ENCODE measurements around the gene ACSM2A. TPM values are rescaled to one million over a fixed set of nuclear protein-coding genes. Genes with fewer than 3 reads are reported as not detected.
A peak's percentile ranks its signal among the peaks of the same experiment; 100 is the strongest.
"Not testable (repeated sequence)": the region's sequence is repeated elsewhere in the genome, so short reads cannot be mapped to it uniquely, and the experiment has no call there.

Gene ACSM2A
- total RNA-seq, 1 donor from 2014 or later = not detected

DNA sequence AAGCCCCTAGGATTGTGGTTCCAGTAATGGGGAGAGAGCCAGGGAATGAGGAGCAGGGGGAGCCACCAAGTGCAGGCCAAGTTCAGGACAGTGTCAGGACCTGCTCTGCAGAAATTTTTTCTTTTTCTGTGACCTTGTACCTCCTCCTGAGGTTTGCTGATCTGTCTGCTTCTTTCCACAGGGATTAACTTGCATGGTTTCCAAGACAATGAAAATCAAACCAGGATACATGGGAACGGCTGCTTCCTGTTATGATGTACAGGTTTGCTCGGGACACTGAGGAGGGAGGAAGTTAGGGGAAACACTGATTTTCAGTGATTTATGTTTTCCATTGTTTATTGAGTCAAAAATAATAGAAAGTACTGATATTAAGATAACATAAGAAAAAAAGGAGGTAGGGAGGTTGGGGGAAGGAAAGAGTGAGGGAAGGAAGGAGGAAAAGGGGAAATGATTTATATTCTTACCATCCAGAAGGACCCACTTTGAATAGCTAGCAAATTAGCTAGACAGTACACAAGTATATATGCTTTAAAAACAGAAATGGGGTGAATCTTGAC, 25.9 kb downstream of the ACSM2A start:
- H3K4me1 ChIP-seq; H3K9me3 ChIP-seq; H3K27me3 ChIP-seq; H3K27ac ChIP-seq; DNase-seq; H3K4me3 ChIP-seq; ATAC-seq; H3K36me3 ChIP-seq; intact Hi-C loops (cut with DNase I): not testable (repeated sequence)

DNA sequence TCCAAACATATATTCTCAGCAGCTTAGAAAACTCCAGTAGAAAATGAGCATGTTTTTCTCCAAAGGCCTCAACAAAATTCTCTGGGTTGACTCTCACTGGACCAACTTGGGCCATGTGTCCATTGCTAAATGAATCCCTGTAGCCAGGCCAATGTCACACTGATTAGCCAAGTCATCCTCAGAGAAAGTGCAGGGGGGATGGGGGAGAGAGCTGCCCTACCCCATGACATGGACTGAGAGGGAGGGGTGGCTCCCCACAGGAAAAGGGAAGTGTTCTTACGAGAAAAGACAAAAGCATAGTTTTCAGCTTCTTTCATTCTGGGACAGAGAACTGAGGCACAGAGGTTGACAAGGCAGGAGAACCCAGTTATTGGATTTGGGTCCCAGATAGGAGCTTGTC, 32.7 kb downstream of the ACSM2A start:
- H3K27ac ChIP-seq; intact Hi-C loops (cut with DNase I); H3K9me3 ChIP-seq; H3K36me3 ChIP-seq; DNase-seq; H3K4me1 ChIP-seq; H3K27me3 ChIP-seq; H3K4me3 ChIP-seq: not testable (repeated sequence)
- ATAC-seq = peak; percentile 50

DNA sequence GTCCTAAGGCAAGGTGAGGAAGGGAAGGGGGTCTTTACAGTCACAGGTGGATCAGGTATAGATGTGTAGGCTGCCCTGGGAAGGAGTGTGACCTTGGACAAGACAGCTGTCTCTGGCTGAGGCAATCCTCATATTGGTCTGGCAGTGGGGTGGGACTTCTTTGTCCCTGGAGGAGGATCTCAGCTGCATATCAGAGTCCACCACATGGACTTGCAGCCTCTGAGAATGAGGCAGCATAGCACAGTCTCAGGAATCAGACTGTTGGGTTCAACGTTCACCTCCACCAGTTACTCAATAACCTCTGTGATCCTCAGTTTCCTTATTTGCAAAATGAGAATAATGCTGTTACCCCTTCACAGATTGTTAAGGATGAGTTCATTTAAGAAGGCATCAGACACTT, 33.4 kb downstream of the ACSM2A start:
- TF ChIP-seq, protein P1, sequence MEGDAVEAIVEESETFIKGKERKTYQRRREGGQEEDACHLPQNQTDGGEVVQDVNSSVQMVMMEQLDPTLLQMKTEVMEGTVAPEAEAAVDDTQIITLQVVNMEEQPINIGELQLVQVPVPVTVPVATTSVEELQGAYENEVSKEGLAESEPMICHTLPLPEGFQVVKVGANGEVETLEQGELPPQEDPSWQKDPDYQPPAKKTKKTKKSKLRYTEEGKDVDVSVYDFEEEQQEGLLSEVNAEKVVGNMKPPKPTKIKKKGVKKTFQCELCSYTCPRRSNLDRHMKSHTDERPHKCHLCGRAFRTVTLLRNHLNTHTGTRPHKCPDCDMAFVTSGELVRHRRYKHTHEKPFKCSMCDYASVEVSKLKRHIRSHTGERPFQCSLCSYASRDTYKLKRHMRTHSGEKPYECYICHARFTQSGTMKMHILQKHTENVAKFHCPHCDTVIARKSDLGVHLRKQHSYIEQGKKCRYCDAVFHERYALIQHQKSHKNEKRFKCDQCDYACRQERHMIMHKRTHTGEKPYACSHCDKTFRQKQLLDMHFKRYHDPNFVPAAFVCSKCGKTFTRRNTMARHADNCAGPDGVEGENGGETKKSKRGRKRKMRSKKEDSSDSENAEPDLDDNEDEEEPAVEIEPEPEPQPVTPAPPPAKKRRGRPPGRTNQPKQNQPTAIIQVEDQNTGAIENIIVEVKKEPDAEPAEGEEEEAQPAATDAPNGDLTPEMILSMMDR (IDR thresholded peaks at IDR 0.05) = no peak
- Histone ChIP-seq H3K36me3 (no peaks in the 10 kb centered on the region), H3K9me3 (no peaks in the 10 kb centered on the region), H3K4me3 (no peak overlapping the region), H3K27me3 (no peaks in the 10 kb centered on the region), H3K27ac (no peak overlapping the region), H3K4me1 (no peaks in the 10 kb centered on the region)
- intact Hi-C loops (cut with DNase I) = no loop called here
- DNase-seq = no peak
- no peak for ATAC-seq

DNA sequence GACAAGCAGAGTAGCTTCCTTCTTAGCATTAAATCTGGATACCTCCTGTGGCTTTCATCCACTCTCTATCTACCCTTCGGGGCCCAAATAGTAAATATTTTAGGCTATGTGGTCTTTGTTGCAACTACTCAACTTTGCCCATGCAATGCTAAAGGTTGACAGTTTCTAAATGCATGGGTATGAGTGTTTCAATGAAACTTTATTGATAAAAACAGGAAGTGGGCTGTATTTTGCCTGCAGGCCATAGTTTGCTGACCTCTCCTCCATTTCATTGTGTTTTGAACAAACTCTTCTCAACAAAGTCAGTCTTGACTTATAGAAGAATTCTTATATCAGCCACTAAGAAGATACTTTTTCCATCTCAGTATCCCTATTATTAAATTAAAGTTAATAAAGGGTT, 34.1 kb downstream of the ACSM2A start:
- H3K27ac ChIP-seq = no peak overlapping the region
- ATAC-seq (no peak), DNase-seq (no peak)
- H3K36me3 ChIP-seq = no peaks in the 10 kb centered on the region
- TF ChIP-seq, protein P1 (IDR thresholded peaks at IDR 0.05) = no peak
- no peaks in the 10 kb centered on the region for H3K27me3 ChIP-seq
- intact Hi-C loops (cut with DNase I) = no loop called here
- no peak overlapping the region for H3K4me3 ChIP-seq
- H3K4me1 ChIP-seq = no peaks in the 10 kb centered on the region
- H3K9me3 ChIP-seq = no peaks in the 10 kb centered on the region

DNA sequence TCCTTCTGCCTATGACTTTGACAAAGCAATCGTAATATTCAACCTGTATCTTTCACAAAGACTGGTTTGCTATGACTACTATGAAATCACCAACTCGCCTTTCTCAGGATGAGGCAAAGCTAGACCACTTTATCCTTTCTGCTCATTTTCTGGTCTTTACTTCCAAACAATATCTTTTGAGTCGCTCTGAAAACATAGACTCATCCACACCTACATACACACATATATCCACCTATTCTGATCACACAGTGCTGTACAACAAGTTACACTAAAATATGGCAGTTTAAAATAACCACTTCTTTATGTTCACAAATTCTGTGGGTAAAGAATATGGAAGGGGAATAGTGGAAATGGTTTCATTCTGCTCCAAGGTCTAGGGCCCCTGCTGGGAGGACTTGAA, 39.7 kb downstream of the ACSM2A start:
- ATAC-seq; H3K4me1 ChIP-seq; H3K27me3 ChIP-seq; H3K36me3 ChIP-seq; intact Hi-C loops (cut with DNase I); H3K4me3 ChIP-seq; H3K9me3 ChIP-seq; DNase-seq; H3K27ac ChIP-seq: not testable (repeated sequence)

GRCh38 chr16:20491448-20491847, 40.1 kb downstream of the ACSM2A start:
- H3K4me1 ChIP-seq; H3K4me3 ChIP-seq; H3K9me3 ChIP-seq; H3K36me3 ChIP-seq; H3K27me3 ChIP-seq; H3K27ac ChIP-seq; intact Hi-C loops (cut with DNase I); DNase-seq: not testable (repeated sequence)
- peak; percentile 21 for ATAC-seq

DNA sequence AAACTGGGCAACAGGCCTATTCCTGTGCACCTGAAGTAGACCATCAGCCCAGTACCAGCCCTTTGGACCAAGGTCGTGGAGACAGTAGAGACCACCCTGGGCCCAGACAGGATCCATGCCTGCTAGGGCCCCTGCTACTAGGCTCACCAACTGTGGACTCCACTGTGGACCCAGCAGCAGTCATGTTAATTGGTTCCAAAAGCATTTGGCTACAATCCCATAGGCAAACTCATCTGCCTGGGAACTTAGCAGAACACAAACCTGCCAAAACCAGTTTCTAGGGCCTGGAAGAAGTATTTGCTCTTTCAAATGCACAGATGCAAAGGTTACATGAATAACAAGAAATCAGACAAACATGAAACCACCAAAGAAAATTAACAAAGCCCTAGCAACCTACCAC, 53.1 kb downstream of the ACSM2A start:
- intact Hi-C loops (cut with DNase I) = no loop called here
- Histone ChIP-seq H3K27ac (no peak overlapping the region), H3K9me3 (no peaks in the 10 kb centered on the region), H3K4me3 (no peak overlapping the region), H3K36me3 (no peaks in the 10 kb centered on the region), H3K4me1 (no peaks in the 10 kb centered on the region), H3K27me3 (no peaks in the 10 kb centered on the region)
- no peak for ATAC-seq
- DNase-seq = no peak
- TF ChIP-seq, protein P1 (IDR thresholded peaks at IDR 0.05) = no peak

DNA sequence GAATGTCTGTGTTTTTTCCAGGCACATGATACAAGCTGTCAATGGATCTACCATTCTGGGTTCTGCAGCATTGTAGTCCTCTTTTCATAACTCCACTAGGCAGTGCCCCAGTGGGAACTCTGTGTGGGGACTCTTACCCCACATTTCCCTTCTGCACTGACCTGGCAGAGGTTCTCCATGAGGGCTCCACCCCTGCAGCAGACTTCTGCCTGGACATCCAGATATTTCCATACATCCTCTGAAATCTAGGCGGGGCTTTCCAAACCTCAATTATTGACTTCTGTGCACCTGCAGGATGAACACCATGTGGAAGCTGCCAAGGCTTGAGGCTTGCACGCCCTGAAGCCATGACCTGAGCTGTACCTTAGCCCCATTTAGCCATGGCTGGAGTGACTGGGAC, 56.0 kb downstream of the ACSM2A start:
- H3K9me3 ChIP-seq = no peaks in the 10 kb centered on the region
- no peaks in the 10 kb centered on the region for H3K27me3 ChIP-seq
- no peaks in the 10 kb centered on the region for H3K4me1 ChIP-seq
- no peak overlapping the region for H3K4me3 ChIP-seq
- DNase-seq = no peak
- no peak overlapping the region for H3K27ac ChIP-seq
- TF ChIP-seq, protein P1 (IDR thresholded peaks at IDR 0.05) = no peak
- no peak for ATAC-seq
- intact Hi-C loops (cut with DNase I) = no loop called here
- no peaks in the 10 kb centered on the region for H3K36me3 ChIP-seq

All from upper lobe of right lung (tissue), 1 donor.